Measurements from ENCODE around the gene SLC2A4RG. TPM values are rescaled to one million over a fixed set of nuclear protein-coding genes. Genes with fewer than 3 reads are reported as not detected.

SLC2A4RG gene
- total RNA-seq, 1 experiment from 2014 or later, result 121 TPM

- BruUV-seq (replicated peaks), result no TSS peak
- RAD21 ChIA-PET (ENCODE audit: low non-redundant PET in 1 of 2, low total read pairs in 2 of 2, uncharacterized antibody in 2 of 2, unreplicated experiment in 2 of 2), result no interaction called here
- Histone ChIP-seq H3K79me2 (ENCODE audit: insufficient read depth, low read length) (no peaks in the 10 kb centered on the region), H3K4me1 (ENCODE audit: control insufficient read depth in 1 of 2, insufficient read depth in 2 of 2, low read length in 2 of 2) (no peaks in the 10 kb centered on the region), H2AFZ (ENCODE audit: low read depth, low read length, poor library complexity, severe bottlenecking) (no peak overlapping the region), H3K36me3 (ENCODE audit: control insufficient read depth in 1 of 2, insufficient read depth in 2 of 2, low read length in 2 of 2) (no peaks in the 10 kb centered on the region), H3K9me3 (ENCODE audit: control insufficient read depth in 1 of 2, insufficient read depth in 1 of 2, low read depth in 1 of 2, low read length in 2 of 2) (no peaks in the 10 kb centered on the region), H3K27ac (ENCODE audit: low read depth, low read length) (no peak overlapping the region), H4K20me1 (ENCODE audit: insufficient read depth) (no peaks in the 10 kb centered on the region), H3K9me2 (ENCODE audit: insufficient read depth) (no peaks in the 10 kb centered on the region), H3K27me3 (ENCODE audit: insufficient read depth, low read length) (no peaks in the 10 kb centered on the region), H3K9ac (ENCODE audit: low read length) (no peak overlapping the region), H3K4me2 (ENCODE audit: low read length) (no peak overlapping the region), H3K4me3 (replicated peaks in 1 of 2; ENCODE audit: low read depth in 1 of 2, low read length in 2 of 2) (no peak overlapping the region)
- POLR2A ChIA-PET, result no interaction called here
- intact Hi-C loops (cut with micrococcal nuclease), result no loop called here
- ATAC-seq (no peak), DNase-seq (ENCODE audit: low read depth, low spot score) (no peak)
- TF ChIP-seq CBX3 (IDR thresholded peaks at IDR 0.05; ENCODE audit: low read depth) (no peak), YY1 (IDR thresholded peaks at IDR 0.05; ENCODE audit: extremely low read depth, insufficient replicate concordance, low read depth, low read length) (no peak), ATF3 (IDR thresholded peaks at IDR 0.05) (no peak), CEBPB (IDR thresholded peaks at IDR 0.05; ENCODE audit: low read depth) (no peak), FOSL1 (IDR thresholded peaks at IDR 0.05; ENCODE audit: low read depth) (no peak), POLR2A (IDR thresholded peaks at IDR 0.05; ENCODE audit: borderline replicate concordance, extremely low read depth, insufficient read depth, insufficient read length) (no peak), RAD21 (IDR thresholded peaks at IDR 0.05; ENCODE audit: low read depth) (no peak), ZFX (IDR thresholded peaks at IDR 0.05) (no peak), EGR1 (IDR thresholded peaks at IDR 0.05; ENCODE audit: low read depth) (no peak), REST (IDR thresholded peaks at IDR 0.05; ENCODE audit: low read depth) (no peak), SIN3A (IDR thresholded peaks at IDR 0.05; ENCODE audit: low read depth) (no peak), SP1 (IDR thresholded peaks at IDR 0.05; ENCODE audit: low read depth) (no peak), MAX (IDR thresholded peaks at IDR 0.05) (no peak), ELF1 (IDR thresholded peaks at IDR 0.05; ENCODE audit: borderline replicate concordance, low read depth) (no peak), JUND (IDR thresholded peaks at IDR 0.05) (no peak), SRF (IDR thresholded peaks at IDR 0.05; ENCODE audit: low read depth) (no peak)
- CTCF ChIA-PET, result no interaction called here
Observed at GRCh38 chr20:63768591-63769515, 29.3 kb downstream of the SLC2A4RG start.

Data from HCT116 (cell line).